Neuronal stem cell (in vitro differentiated cells): ENCODE data around the gene DCLRE1B.
"Not testable (repeated sequence)": the region's sequence is repeated elsewhere in the genome, so short reads cannot be mapped to it uniquely, and the experiment has no call there.

Source experiments
- DNase-seq: peaks from one replicate; pipeline ENCODE4 v3.0.0-alpha.2; 2013; ENCODE audit warnings: low spot score
- H2AFZ ChIP-seq: one replicate; pipeline ENCODE4 v1.6.1; 2013; ENCODE audit warnings: mild to moderate bottlenecking, low read length, inconsistent platforms
- H2AK5ac ChIP-seq: 2 replicates; pipeline ENCODE4 v1.6.1; 2013; ENCODE audit warnings: low read depth, mild to moderate bottlenecking, inconsistent platforms, low read length, moderate library complexity, mixed read lengths
- H2BK120ac ChIP-seq: 2 replicates; pipeline ENCODE4 v1.6.1; 2013; ENCODE audit warnings: low read depth, mild to moderate bottlenecking, inconsistent platforms, low read length, moderate library complexity, mixed read lengths
- H2BK12ac ChIP-seq: one replicate; pipeline ENCODE4 v1.6.1; 2013; ENCODE audit warnings: low read length, inconsistent platforms
- H2BK15ac ChIP-seq: 2 replicates; pipeline ENCODE4 v1.6.1; 2013; ENCODE audit warnings: mild to moderate bottlenecking, low read length, inconsistent platforms, mixed read lengths
- H2BK5ac ChIP-seq: one replicate; pipeline ENCODE4 v1.6.1; 2013; ENCODE audit warnings: inconsistent platforms, mild to moderate bottlenecking, low read length, moderate library complexity
- H3K14ac ChIP-seq: one replicate; pipeline ENCODE4 v1.6.1; 2013; ENCODE audit warnings: low read length, inconsistent platforms
- H3K18ac ChIP-seq: 2 replicates; pipeline ENCODE4 v1.6.1; 2013; ENCODE audit warnings: low read length, inconsistent platforms
- H3K23ac ChIP-seq: 2 replicates; pipeline ENCODE4 v1.6.1; 2013; ENCODE audit warnings: low read depth, mild to moderate bottlenecking, mixed read lengths, low read length, inconsistent platforms; ENCODE audit not compliant: poor library complexity
- H3K27ac ChIP-seq: replicated peaks from 3 replicates; pipeline ENCODE4 v1.5.1; 2013; ENCODE audit warnings: low read length, inconsistent platforms
- H3K27me3 ChIP-seq, 3 experiments: 2 replicates each; pipeline ENCODE4 v1.6.1; 2013; ENCODE audit warnings: low read length in 3 of 3, mild to moderate bottlenecking in 2 of 3, inconsistent platforms in 1 of 3, low read depth in 1 of 3, mixed read lengths in 1 of 3, moderate library complexity in 1 of 3; ENCODE audit not compliant: control insufficient read depth in 3 of 3, insufficient read depth in 3 of 3
- H3K36me3 ChIP-seq, 2 donors: replicated peaks in 1 of 2; 2 replicates each; pipeline ENCODE4 v1.6.1; 2013; ENCODE audit warnings: low read length in 2 of 2; ENCODE audit not compliant: control insufficient read depth in 2 of 2, insufficient read depth in 2 of 2
- H3K4ac ChIP-seq: 2 replicates; pipeline ENCODE4 v1.6.1; 2013; ENCODE audit warnings: inconsistent platforms, mild to moderate bottlenecking, low read length, moderate library complexity
- H3K4me1 ChIP-seq, 2 donors: 1 replicate in 1 of 2; 2 replicates in 1 of 2; pipeline ENCODE4 v1.6.1; 2013; ENCODE audit warnings: low read length in 2 of 2, low read depth in 1 of 2; ENCODE audit not compliant: control insufficient read depth in 2 of 2, insufficient read depth in 1 of 2
- H3K4me2 ChIP-seq: one replicate; pipeline ENCODE4 v1.6.1; 2013; ENCODE audit warnings: mild to moderate bottlenecking, low read length, inconsistent platforms; ENCODE audit not compliant: insufficient read depth, poor library complexity, severe bottlenecking
- H3K4me3 ChIP-seq, 2 donors: 2 replicates each; pipeline ENCODE4 v1.5.1; 2013; ENCODE audit warnings: low read length in 2 of 2, mild to moderate bottlenecking in 2 of 2, inconsistent platforms in 1 of 2, moderate library complexity in 1 of 2
- H3K79me1 ChIP-seq: one replicate; pipeline ENCODE4 v1.6.1; 2013; ENCODE audit warnings: low read depth, mild to moderate bottlenecking, inconsistent platforms, low read length, moderate library complexity
- H3K9ac ChIP-seq: one replicate; pipeline ENCODE4 v1.6.1; 2013; ENCODE audit warnings: mild to moderate bottlenecking, low read depth, low read length, inconsistent platforms; ENCODE audit not compliant: poor library complexity
- H3K9me3 ChIP-seq, 2 donors: replicated peaks in 1 of 2; 2 replicates each; pipeline versions ENCODE3 to v1.6.1; 2013; ENCODE audit warnings: low read length in 2 of 2, mild to moderate bottlenecking in 2 of 2, inconsistent platforms in 1 of 2, low read depth in 1 of 2, mixed read lengths in 1 of 2, moderate library complexity in 1 of 2; ENCODE audit not compliant: control insufficient read depth in 2 of 2, insufficient read depth in 1 of 2
- H4K8ac ChIP-seq: one replicate; pipeline ENCODE4 v1.6.1; 2013; ENCODE audit warnings: low read depth, mild to moderate bottlenecking, inconsistent platforms, low read length, moderate library complexity
- H4K91ac ChIP-seq: one replicate; pipeline ENCODE4 v1.6.1; 2013; ENCODE audit warnings: low read length, low read depth, mild to moderate bottlenecking, inconsistent platforms; ENCODE audit not compliant: poor library complexity
- WGBS, 2 donors: extraction: QIAGEN DNeasy Blood & Tissue Kit; methylation state at CpG; one replicate each; pipeline ENCODE4 v1.1.7; 2013; ENCODE audit warnings: missing lambda C conversion rate in 2 of 2, mixed read lengths in 1 of 2; ENCODE audit not compliant: insufficient read length in 2 of 2, insufficient replicate concordance in 1 of 2; ENCODE audit errors: extremely low coverage in 2 of 2; 5-methylcytosine and 5-hydroxymethylcytosine counted together

Gene DCLRE1B

GRCh38 chr1:113946112-113946511, 41.0 kb downstream of the DCLRE1B start:
- Histone ChIP-seq H2BK15ac (no peak overlapping the region), H3K4ac (no peak overlapping the region), H3K9ac (no peak overlapping the region), H3K9me3 (peaks cover 0 to 19% of the 10 kb centered on the region in 2 donors), H2BK5ac (no peak overlapping the region), H2AFZ (no peak overlapping the region), H3K27me3 (no peaks in the 10 kb centered on the region), H3K27ac (no peak overlapping the region), H2BK12ac (no peak overlapping the region), H2BK120ac (no peak overlapping the region), H3K4me1 (no peaks in the 10 kb centered on the region), H2AK5ac (no peak overlapping the region), H3K36me3 (peaks cover 3 to 37% of the 10 kb centered on the region in 2 donors), H3K4me2 (no peak overlapping the region), H3K14ac (no peak overlapping the region), H3K23ac (no peak overlapping the region), H4K8ac (no peak overlapping the region), H4K91ac (no peak overlapping the region), H3K4me3 (no peak overlapping the region), H3K18ac (no peak overlapping the region), H3K79me1 (peaks cover 3% of the 10 kb centered on the region)
- WGBS, 2 donors = no CpG with 5 or more reads among the region's 1 CpG
- DNase-seq = no peak

GRCh38 chr1:113946678-113947387, 41.7 kb downstream of the DCLRE1B start:
- no peak overlapping the region for H3K4ac ChIP-seq
- H3K79me1 ChIP-seq = peaks cover 3% of the 10 kb centered on the region
- H2BK15ac ChIP-seq = no peak overlapping the region
- no peak overlapping the region for H2BK12ac ChIP-seq
- no peak overlapping the region for H2BK120ac ChIP-seq
- H3K18ac ChIP-seq = no peak overlapping the region
- H3K9me3 ChIP-seq = peaks cover 0 to 19% of the 10 kb centered on the region in 2 donors
- no peak overlapping the region for H3K23ac ChIP-seq
- H3K4me2 ChIP-seq = no peak overlapping the region
- no peak overlapping the region for H3K27ac ChIP-seq
- H2AK5ac ChIP-seq = no peak overlapping the region
- H3K4me1 ChIP-seq = no peaks in the 10 kb centered on the region
- no CpG with 5 or more reads among the region's 3 CpGs for WGBS, 2 donors
- DNase-seq = no peak
- H3K36me3 ChIP-seq = peaks cover 1 to 33% of the 10 kb centered on the region in 2 donors
- H3K9ac ChIP-seq = no peak overlapping the region
- no peak overlapping the region for H4K8ac ChIP-seq
- no peak overlapping the region for H4K91ac ChIP-seq
- no peaks in the 10 kb centered on the region for H3K27me3 ChIP-seq
- H2BK5ac ChIP-seq = no peak overlapping the region
- H2AFZ ChIP-seq = no peak overlapping the region
- H3K4me3 ChIP-seq = no peak overlapping the region
- no peak overlapping the region for H3K14ac ChIP-seq

- WGBS, 2 donors = no CpG with 5 or more reads among the region's 3 CpGs
- peaks cover 3% of the 10 kb centered on the region for H3K79me1 ChIP-seq
- no peak for DNase-seq
- H3K9ac ChIP-seq = no peak overlapping the region
- no peak overlapping the region for H3K27ac ChIP-seq
- H3K9me3 ChIP-seq = peaks cover 0 to 19% of the 10 kb centered on the region in 2 donors
- H3K23ac ChIP-seq = no peak overlapping the region
- no peak overlapping the region for H3K14ac ChIP-seq
- no peak overlapping the region for H2BK5ac ChIP-seq
- no peak overlapping the region for H4K91ac ChIP-seq
- H3K36me3 ChIP-seq = peaks cover 1 to 26% of the 10 kb centered on the region in 2 donors
- no peak overlapping the region for H2BK12ac ChIP-seq
- no peak overlapping the region for H3K4me2 ChIP-seq
- H2AK5ac ChIP-seq = no peak overlapping the region
- H3K4ac ChIP-seq = no peak overlapping the region
- no peak overlapping the region for H2AFZ ChIP-seq
- H4K8ac ChIP-seq = no peak overlapping the region
- H3K18ac ChIP-seq = no peak overlapping the region
- no peak overlapping the region for H3K4me3 ChIP-seq
- no peak overlapping the region for H2BK120ac ChIP-seq
- H3K27me3 ChIP-seq = no peaks in the 10 kb centered on the region
- no peak overlapping the region for H2BK15ac ChIP-seq
- H3K4me1 ChIP-seq = no peaks in the 10 kb centered on the region
These were observed 42.4 kb downstream of the DCLRE1B start for GRCh38 chr1:113947388-113948107.

- not testable (repeated sequence) for H2AK5ac ChIP-seq, H3K4me2 ChIP-seq, H3K27ac ChIP-seq, H2BK12ac ChIP-seq, H2AFZ ChIP-seq, H3K23ac ChIP-seq, H3K4me1 ChIP-seq, H3K4ac ChIP-seq, H4K8ac ChIP-seq, H4K91ac ChIP-seq, H3K79me1 ChIP-seq, H2BK5ac ChIP-seq, H3K27me3 ChIP-seq, H3K9ac ChIP-seq, H3K18ac ChIP-seq, H3K14ac ChIP-seq, H2BK15ac ChIP-seq, H3K4me3 ChIP-seq, DNase-seq, H2BK120ac ChIP-seq
- WGBS, 2 donors = no CpG with 5 or more reads among the region's 4 CpGs
- Histone ChIP-seq H3K36me3 (peaks cover 1 to 22% of the 10 kb centered on the region in 2 donors), H3K9me3 (peaks cover 0 to 17% of the 10 kb centered on the region in 2 donors)
These were observed 43.0 kb downstream of the DCLRE1B start for GRCh38 chr1:113948151-113948550.
